Mesenchymal stem cell (in vitro differentiated cells and primary cell): Measurements from ENCODE around the gene BNIP3.

Source experiments
- DNase-seq: peaks from one replicate; pipeline ENCODE4 v3.0.0-alpha.2; 2013
- H2AFZ ChIP-seq: one replicate; pipeline ENCODE4 v1.6.1; 2013; ENCODE audit warnings: low read depth, mild to moderate bottlenecking, control low read depth, inconsistent platforms, low read length, moderate library complexity
- H2AK5ac ChIP-seq: 2 replicates; pipeline ENCODE4 v1.6.1; 2013; ENCODE audit warnings: low read length, moderate library complexity, mild to moderate bottlenecking, inconsistent platforms; ENCODE audit not compliant: severe bottlenecking
- H2BK120ac ChIP-seq: one replicate; pipeline ENCODE4 v1.6.1; 2013; ENCODE audit warnings: low read depth, mild to moderate bottlenecking, inconsistent platforms, low read length, moderate library complexity
- H2BK12ac ChIP-seq, 2 experiments: one replicate each; pipeline ENCODE4 v1.6.1; 2013; ENCODE audit warnings: inconsistent platforms in 2 of 2, low read length in 2 of 2, mild to moderate bottlenecking in 2 of 2, moderate library complexity in 2 of 2, control low read depth in 1 of 2
- H2BK15ac ChIP-seq: one replicate; pipeline ENCODE4 v1.6.1; 2013; ENCODE audit warnings: mild to moderate bottlenecking, low read depth, inconsistent platforms; ENCODE audit not compliant: poor library complexity, severe bottlenecking
- H2BK5ac ChIP-seq: 2 replicates; pipeline ENCODE4 v1.6.1; 2013; ENCODE audit warnings: low read depth, mild to moderate bottlenecking, low read length, control low read depth, inconsistent platforms; ENCODE audit not compliant: poor library complexity, severe bottlenecking
- H3K14ac ChIP-seq, 2 experiments: one replicate each; pipeline ENCODE4 v1.6.1; 2013; ENCODE audit warnings: inconsistent platforms in 2 of 2, low read length in 2 of 2, control low read depth in 1 of 2, mild to moderate bottlenecking in 1 of 2, moderate library complexity in 1 of 2
- H3K18ac ChIP-seq, 2 experiments: one replicate each; pipeline ENCODE4 v1.6.1; 2013; ENCODE audit warnings: inconsistent platforms in 2 of 2, low read length in 2 of 2, control low read depth in 1 of 2, low read depth in 1 of 2, mild to moderate bottlenecking in 1 of 2
- H3K23ac ChIP-seq, 2 experiments: one replicate each; pipeline ENCODE4 v1.6.1; 2013; ENCODE audit warnings: inconsistent platforms in 2 of 2, low read length in 2 of 2, mild to moderate bottlenecking in 2 of 2, moderate library complexity in 2 of 2, control low read depth in 1 of 2
- H3K27ac ChIP-seq: 2 replicates; pipeline ENCODE4 v1.5.1; 2013; ENCODE audit warnings: mild to moderate bottlenecking, moderate library complexity, low read length, control low read depth, inconsistent platforms; ENCODE audit not compliant: poor library complexity, severe bottlenecking
- H3K27me3 ChIP-seq, 2 experiments: 2 replicates each; pipeline versions ENCODE4 v1.6.1 to v1.7.0; 2013; ENCODE audit warnings: low read length in 2 of 2, mild to moderate bottlenecking in 2 of 2, moderate library complexity in 2 of 2, control low read depth in 1 of 2, inconsistent platforms in 1 of 2; ENCODE audit not compliant: control insufficient read depth in 1 of 2, insufficient read depth in 1 of 2
- H3K36me3 ChIP-seq, 2 experiments: 2 replicates each; pipeline versions ENCODE4 v1.6.1 to v1.7.0; 2013; ENCODE audit warnings: low read length in 2 of 2, control low read depth in 1 of 2, inconsistent platforms in 1 of 2, low read depth in 1 of 2, mild to moderate bottlenecking in 1 of 2; ENCODE audit not compliant: insufficient read depth in 2 of 2, control insufficient read depth in 1 of 2
- H3K4ac ChIP-seq, 2 experiments: one replicate each; pipeline ENCODE4 v1.6.1; 2013; ENCODE audit warnings: inconsistent platforms in 2 of 2, low read length in 2 of 2, mild to moderate bottlenecking in 2 of 2, moderate library complexity in 2 of 2, control low read depth in 1 of 2, low read depth in 1 of 2
- H3K4me1 ChIP-seq: 2 replicates; pipeline ENCODE4 v1.6.1; 2013; ENCODE audit warnings: low read depth, low read length, control low read depth; ENCODE audit not compliant: control insufficient read depth, insufficient read depth
- H3K4me2 ChIP-seq: 2 replicates; pipeline ENCODE4 v1.6.1; 2013; ENCODE audit warnings: low read length, mild to moderate bottlenecking, inconsistent platforms; ENCODE audit not compliant: poor library complexity, severe bottlenecking
- H3K4me3 ChIP-seq, 2 experiments: 2 replicates each; pipeline versions ENCODE4 v1.5.1 to v1.7.0; 2013; ENCODE audit warnings: low read length in 2 of 2, mild to moderate bottlenecking in 2 of 2, control low read depth in 1 of 2, low read depth in 1 of 2; ENCODE audit not compliant: insufficient read depth in 1 of 2
- H3K79me1 ChIP-seq: replicated peaks from 2 replicates; pipeline ENCODE4 v1.6.1; 2013; ENCODE audit warnings: mild to moderate bottlenecking, control low read depth, low read length, inconsistent platforms; ENCODE audit not compliant: poor library complexity, severe bottlenecking
- H3K9ac ChIP-seq: 2 replicates; pipeline ENCODE4 v1.7.0; 2013; ENCODE audit warnings: mild to moderate bottlenecking, low read length, moderate library complexity
- H3K9me3 ChIP-seq: 2 replicates; pipeline ENCODE4 v1.7.0; 2013; ENCODE audit warnings: mild to moderate bottlenecking, low read length; ENCODE audit not compliant: control insufficient read depth
- H4K8ac ChIP-seq: one replicate; pipeline ENCODE4 v1.6.1; 2013; ENCODE audit warnings: inconsistent platforms, mild to moderate bottlenecking, low read length, moderate library complexity
- H4K91ac ChIP-seq: one replicate; pipeline ENCODE4 v1.6.1; 2013; ENCODE audit warnings: mild to moderate bottlenecking, low read length, inconsistent platforms
- WGBS: methylation state at CpG from one replicate; pipeline ENCODE4 v1.1.7; 2013; ENCODE audit warnings: mixed read lengths; 5-methylcytosine and 5-hydroxymethylcytosine counted together

Gene BNIP3

GRCh38 chr10:131937836-131938235, 43.9 kb downstream of the BNIP3 start:
- Histone ChIP-seq H4K91ac (no peak overlapping the region), H3K79me1 (peaks cover 44% of the 10 kb centered on the region), H3K9ac (no peak overlapping the region), H3K4me3 (no peak overlapping the region), H3K18ac (no peak overlapping the region), H3K23ac (no peak overlapping the region), H3K4me1 (peaks cover 6% of the 10 kb centered on the region), H3K14ac (no peak overlapping the region), H2AFZ (no peak overlapping the region), H3K27me3 (no peaks in the 10 kb centered on the region), H2AK5ac (no peak overlapping the region), H3K9me3 (no peaks in the 10 kb centered on the region), H3K36me3 (peaks cover 46 to 62% of the 10 kb centered on the region in 2 experiments), H2BK15ac (no peak overlapping the region), H4K8ac (peak overlapping the region; percentile 23), H2BK5ac (no peak overlapping the region), H3K4me2 (no peak overlapping the region), H3K4ac (no peak overlapping the region), H2BK12ac (no peak overlapping the region), H2BK120ac (no peak overlapping the region), H3K27ac (no peak overlapping the region)
- 94% methylated on average over 19 of the region's 20 CpGs for WGBS
- no peak for DNase-seq

- peaks cover 42% of the 10 kb centered on the region for H3K79me1 ChIP-seq
- H2BK120ac ChIP-seq = no peak overlapping the region
- H3K9me3 ChIP-seq = no peaks in the 10 kb centered on the region
- H3K4me3 ChIP-seq = no peak overlapping the region
- no peak overlapping the region for H2AK5ac ChIP-seq
- H3K4me2 ChIP-seq = no peak overlapping the region
- H2BK15ac ChIP-seq = no peak overlapping the region
- no peak for DNase-seq
- H3K4ac ChIP-seq = no peak overlapping the region
- H4K91ac ChIP-seq = no peak overlapping the region
- H3K36me3 ChIP-seq = peaks cover 47 to 56% of the 10 kb centered on the region in 2 experiments
- 98% methylated on average over 18 of the region's 18 CpGs for WGBS
- no peak overlapping the region for H3K27ac ChIP-seq
- no peak overlapping the region for H2AFZ ChIP-seq
- no peak overlapping the region for H3K18ac ChIP-seq
- no peaks in the 10 kb centered on the region for H3K27me3 ChIP-seq
- H2BK12ac ChIP-seq = no peak overlapping the region
- H3K9ac ChIP-seq = no peak overlapping the region
- H2BK5ac ChIP-seq = no peak overlapping the region
- peaks cover 11% of the 10 kb centered on the region for H3K4me1 ChIP-seq
- no peak overlapping the region for H3K23ac ChIP-seq
- no peak overlapping the region for H4K8ac ChIP-seq
- H3K14ac ChIP-seq = no peak overlapping the region
Observed at GRCh38 chr10:131936736-131937135, 45.0 kb downstream of the BNIP3 start.

- Histone ChIP-seq H2BK15ac (no peak overlapping the region), H3K4me3 (no peak overlapping the region), H3K27ac (no peak overlapping the region), H3K14ac (no peak overlapping the region), H2AK5ac (no peak overlapping the region), H2BK120ac (no peak overlapping the region), H3K9ac (no peak overlapping the region), H4K8ac (no peak overlapping the region), H3K18ac (no peak overlapping the region), H4K91ac (no peak overlapping the region), H3K4me1 (peaks cover 14% of the 10 kb centered on the region), H2AFZ (no peak overlapping the region), H3K23ac (no peak overlapping the region), H3K4me2 (no peak overlapping the region), H2BK12ac (no peak overlapping the region), H2BK5ac (no peak overlapping the region), H3K27me3 (no peaks in the 10 kb centered on the region), H3K9me3 (no peaks in the 10 kb centered on the region), H3K36me3 (peaks cover 44 to 52% of the 10 kb centered on the region in 2 experiments), H3K4ac (no peak overlapping the region), H3K79me1 (peaks cover 38% of the 10 kb centered on the region)
- no peak for DNase-seq
- 95% methylated on average over 7 of the region's 9 CpGs for WGBS
Observed at GRCh38 chr10:131936294-131936693, 45.4 kb downstream of the BNIP3 start.

- 65% methylated on average over 1 of the region's 1 CpG for WGBS
- Histone ChIP-seq H4K91ac (no peak overlapping the region), H2AK5ac (no peak overlapping the region), H2BK15ac (no peak overlapping the region), H4K8ac (peak overlapping the region; percentile 61), H3K23ac (no peak overlapping the region), H2BK5ac (no peak overlapping the region), H3K4ac (no peak overlapping the region), H3K18ac (no peak overlapping the region), H3K14ac (no peak overlapping the region), H3K27me3 (no peaks in the 10 kb centered on the region), H3K9me3 (no peaks in the 10 kb centered on the region), H3K4me1 (peaks cover 17% of the 10 kb centered on the region), H3K4me3 (no peak overlapping the region), H3K27ac (no peak overlapping the region), H3K9ac (no peak overlapping the region), H2BK120ac (no peak overlapping the region), H2AFZ (no peak overlapping the region), H2BK12ac (no peak overlapping the region), H3K36me3 (peaks cover 36 to 41% of the 10 kb centered on the region in 2 experiments), H3K4me2 (no peak overlapping the region), H3K79me1 (peaks cover 36% of the 10 kb centered on the region)
- DNase-seq = no peak
Observed at GRCh38 chr10:131935260-131935659, 46.5 kb downstream of the BNIP3 start.
